Measurements from ENCODE around the gene RPAP3. TPM values are rescaled to one million over a fixed set of nuclear protein-coding genes. Genes with fewer than 3 reads are reported as not detected.

RPAP3 gene
- total and polyA plus RNA-seq, 2 of the 4 experiments (the other 2 are of a cell fraction): 10.6 to 13.4 TPM

DNA sequence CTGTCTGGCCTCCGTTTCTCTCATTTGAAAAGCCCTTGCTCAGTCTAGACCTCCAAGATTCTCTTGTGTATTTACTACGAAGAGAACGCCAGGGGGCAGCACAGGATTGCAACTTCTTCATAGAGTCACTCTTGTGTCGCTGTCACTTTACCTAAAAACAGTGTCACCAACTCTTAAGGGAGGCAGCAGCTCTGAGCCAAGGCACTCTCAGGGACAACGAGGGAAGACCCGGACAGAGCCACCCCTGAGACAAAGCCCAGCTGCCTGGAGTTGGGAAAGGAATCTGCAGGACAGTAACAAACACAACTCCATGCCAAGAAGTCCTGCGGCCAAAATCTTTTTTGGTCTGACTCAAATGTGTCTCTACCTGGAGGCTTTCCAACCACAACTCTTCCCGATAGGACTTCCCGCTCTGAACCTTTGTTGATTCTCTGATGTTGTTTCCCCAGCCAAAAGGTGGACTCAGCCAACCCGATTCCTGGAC, 9.6 kb upstream of the RPAP3 start:
- Histone ChIP-seq H3K36me3 (ENCODE audit: control insufficient read depth, insufficient read depth, low read length) (no peaks in the 10 kb centered on the region), H2BK20ac (ENCODE audit: low read depth, low read length) (no peak overlapping the region), H3K18ac (ENCODE audit: low read depth, low read length) (no peak overlapping the region), H3K4ac (ENCODE audit: low read depth, low read length) (no peak overlapping the region; the same call in 1 of the 2 replicates), H3K79me1 (ENCODE audit: low read depth in 1 of 2, low read length in 2 of 2) (no peaks in the 10 kb centered on the region), H3K4me2 (ENCODE audit: low read depth, low read length) (peak overlapping the region; percentile 69), H4K20me1 (ENCODE audit: insufficient read depth, low read length) (no peaks in the 10 kb centered on the region), H3K27ac (ENCODE audit: insufficient read depth, low read length) (no peak overlapping the region), H4K8ac (ENCODE audit: low read depth in 2 of 2, low read length in 2 of 2) (0 out of 4 replicates have a peak overlapping the region, but pooled peaks of 1 of the 2 experiments have one; percentile 31), H3K27me3 (ENCODE audit: control insufficient read depth, insufficient read depth, low read length) (no peaks in the 10 kb centered on the region), H3K23ac (ENCODE audit: low read depth, low read length) (no peak overlapping the region), H3K14ac (replicated peaks; ENCODE audit: low read depth, low read length) (no peak overlapping the region), H3K4me3 (ENCODE audit: insufficient read depth, low read depth, low read length) (no peak overlapping the region), H2BK120ac (ENCODE audit: low read depth, low read length) (no peak overlapping the region), H3K4me1 (ENCODE audit: control insufficient read depth, insufficient read depth, low read length) (peaks cover 8% of the 10 kb centered on the region), H2AK5ac (ENCODE audit: low read depth, low read length) (peak overlapping the region; percentile 21; the same call in 1 of the 2 replicates), H2BK5ac (ENCODE audit: low read depth, low read length, poor library complexity, severe bottlenecking) (no peak overlapping the region), H2AFZ (replicated peaks; ENCODE audit: low read length, poor library complexity) (peak overlapping the region; percentile 88), H2AK9ac (replicated peaks; ENCODE audit: low read depth, low read length, poor library complexity) (peak overlapping the region; percentile 67), H3K9ac (ENCODE audit: low read depth, low read length) (no peak overlapping the region), H2BK15ac (ENCODE audit: low read depth, low read length) (no peak overlapping the region), H4K5ac (ENCODE audit: low read depth, low read length) (no peak overlapping the region), H3K9me1 (ENCODE audit: insufficient read depth, low read length) (no peaks in the 10 kb centered on the region), H3K56ac (ENCODE audit: extremely low read depth, insufficient read depth, low read length) (no peak overlapping the region), H3K9me3 (ENCODE audit: control insufficient read depth, insufficient read depth, low read length) (no peaks in the 10 kb centered on the region), H4K91ac (ENCODE audit: insufficient read depth, low read depth, low read length) (no peak overlapping the region)
- TF ChIP-seq RAD21 (IDR thresholded peaks at IDR 0.05; ENCODE audit: low read length) (peak; percentile 84), CHD1 (IDR thresholded peaks at IDR 0.05; ENCODE audit: low read depth, low read length) (no peak), CEBPB (IDR thresholded peaks at IDR 0.05; ENCODE audit: low read depth, low read length) (no peak), SMC3 (IDR thresholded peaks at IDR 0.05; ENCODE audit: low read depth, low read length) (peak; percentile 86)
- TF ChIP-seq, protein P1, sequence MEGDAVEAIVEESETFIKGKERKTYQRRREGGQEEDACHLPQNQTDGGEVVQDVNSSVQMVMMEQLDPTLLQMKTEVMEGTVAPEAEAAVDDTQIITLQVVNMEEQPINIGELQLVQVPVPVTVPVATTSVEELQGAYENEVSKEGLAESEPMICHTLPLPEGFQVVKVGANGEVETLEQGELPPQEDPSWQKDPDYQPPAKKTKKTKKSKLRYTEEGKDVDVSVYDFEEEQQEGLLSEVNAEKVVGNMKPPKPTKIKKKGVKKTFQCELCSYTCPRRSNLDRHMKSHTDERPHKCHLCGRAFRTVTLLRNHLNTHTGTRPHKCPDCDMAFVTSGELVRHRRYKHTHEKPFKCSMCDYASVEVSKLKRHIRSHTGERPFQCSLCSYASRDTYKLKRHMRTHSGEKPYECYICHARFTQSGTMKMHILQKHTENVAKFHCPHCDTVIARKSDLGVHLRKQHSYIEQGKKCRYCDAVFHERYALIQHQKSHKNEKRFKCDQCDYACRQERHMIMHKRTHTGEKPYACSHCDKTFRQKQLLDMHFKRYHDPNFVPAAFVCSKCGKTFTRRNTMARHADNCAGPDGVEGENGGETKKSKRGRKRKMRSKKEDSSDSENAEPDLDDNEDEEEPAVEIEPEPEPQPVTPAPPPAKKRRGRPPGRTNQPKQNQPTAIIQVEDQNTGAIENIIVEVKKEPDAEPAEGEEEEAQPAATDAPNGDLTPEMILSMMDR (conservative IDR thresholded peaks at IDR 0.05; ENCODE audit: low read depth, low read length): peak; percentile 81
- ATAC-seq (ENCODE audit: low read depth) (peak; percentile 74), DNase-seq (peak; percentile 71)
- WGBS, 2 experiments (ENCODE audit: extremely low coverage in 2 of 2, insufficient read length in 1 of 2): 8% methylated on average over 2 of the region's 10 CpGs; no CpG with 5 or more reads in 1 of the 2 experiments
- dilution Hi-C loops (cut with HindIII; ENCODE audit: low sequenced_read_pairs, unreplicated experiment) (no loop called here), intact Hi-C loops (cut with micrococcal nuclease) (loop anchor here (1.0 to 10.0 kb wide), 5 partner anchors 52 to 449 kb away; partner anchors contain the start of gene TMEM106C), in situ Hi-C loops (cut with MboI; ENCODE audit: low sequenced_read_pairs) (no loop called here)
- POLR2A ChIA-PET (ENCODE audit: unreplicated experiment): interaction anchor here (0.5 kb wide), 1 partner anchor 14 kb away, joined by 8 read pairs; no protein-coding TSS in a partner anchor
- CTCF ChIA-PET: interaction anchor here (0.6 to 2.1 kb wide), 12 partner anchors 9 to 189 kb away, joined by 3 to 7 read pairs (median 5); partner anchors contain the start of genes ENDOU, RAPGEF3, RPAP3 and VDR
- BruUV-seq (replicated peaks): no TSS peak
